Left kidney (tissue), 8 donors: ENCODE measurements around the gene KRTAP10-3. TPM values are rescaled to one million over a fixed set of nuclear protein-coding genes. Genes with fewer than 3 reads are reported as not detected.
"Not testable (repeated sequence)": the region's sequence is repeated elsewhere in the genome, so short reads cannot be mapped to it uniquely, and the experiment has no call there.

ENCODE experiments used
- DNase-seq: peaks from one replicate; pipeline ENCODE4 v3.0.0-alpha.2; 2013
- long read RNA-seq, 8 donors: transcript quantifications; one replicate each; lab custom pipeline, GENCODE V29; 2026
- polyA plus RNA-seq: library from polyadenylated mRNA; unstranded; fragments of 120-200 nt; gene quantifications from one replicate; pipeline ENCODE4 v1.2.1, GENCODE V29; 2013; ENCODE audit not compliant: insufficient read length

Gene KRTAP10-3, protein sequence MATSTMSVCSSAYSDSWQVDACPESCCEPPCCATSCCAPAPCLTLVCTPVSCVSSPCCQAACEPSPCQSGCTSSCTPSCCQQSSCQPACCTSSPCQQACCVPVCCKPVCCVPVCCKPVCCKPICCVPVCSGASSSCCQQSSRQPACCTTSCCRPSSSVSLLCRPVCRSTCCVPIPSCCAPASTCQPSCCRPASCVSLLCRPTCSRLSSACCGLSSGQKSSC
- not detected for polyA plus RNA-seq
- long read RNA-seq, donor 1, result 0 reads
- long read RNA-seq, donor 2, result 0 reads
- long read RNA-seq, donor 3, result 0 reads
- long read RNA-seq, donor 4, result 0 reads
- long read RNA-seq, donor 5, result 0 reads
- long read RNA-seq, donor 6, result 0 reads
- long read RNA-seq, donor 7, result 0 reads
- long read RNA-seq, donor 8, result 0 reads

DNA sequence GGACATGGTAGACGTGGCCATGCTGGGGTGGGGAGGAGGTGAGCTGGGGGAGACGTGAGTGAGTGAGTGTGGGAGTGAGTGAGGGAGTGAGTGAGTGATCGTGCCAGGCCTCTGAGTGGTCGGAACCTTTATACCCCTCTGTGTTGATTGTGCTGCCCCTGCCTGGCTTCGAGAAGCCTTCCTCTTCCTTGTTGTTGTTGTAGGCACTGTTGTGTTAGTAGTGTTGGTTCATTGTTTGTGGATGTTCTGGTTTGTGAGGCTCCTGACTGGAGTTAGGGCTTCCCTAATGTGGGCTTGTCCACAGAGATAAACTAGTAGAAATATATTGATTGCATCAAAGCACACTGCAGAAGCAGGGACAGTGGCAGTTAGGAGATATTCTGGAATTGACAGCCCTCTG, at the start of gene KRTAP10-3:
Gene KRTAP10-3 (minus strand): TSS at position 101 of the 400 bp plus-strand sequence. CDS start 80 bp downstream, at position 21.
- DNase-seq, result no peak

DNA sequence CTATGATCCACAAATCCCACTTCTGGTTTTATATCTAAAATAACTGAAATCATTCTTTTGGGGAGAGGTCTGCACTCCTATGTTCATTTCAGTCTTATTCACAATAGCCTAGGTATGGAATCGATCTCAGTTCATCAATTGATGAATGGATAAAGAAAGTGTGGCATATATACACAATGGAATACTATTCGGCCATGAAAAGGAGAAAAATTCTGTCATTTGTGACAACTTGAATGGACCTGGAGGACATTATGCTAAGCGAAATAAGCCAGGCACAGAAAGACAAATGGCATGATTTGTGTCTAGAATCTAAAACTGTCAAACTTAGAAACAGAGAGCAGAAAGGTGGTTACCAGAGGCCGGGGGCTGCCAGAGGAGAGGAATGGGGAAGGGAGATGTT, 47.9 kb upstream of the KRTAP10-3 start:
- DNase-seq, result no peak

DNA sequence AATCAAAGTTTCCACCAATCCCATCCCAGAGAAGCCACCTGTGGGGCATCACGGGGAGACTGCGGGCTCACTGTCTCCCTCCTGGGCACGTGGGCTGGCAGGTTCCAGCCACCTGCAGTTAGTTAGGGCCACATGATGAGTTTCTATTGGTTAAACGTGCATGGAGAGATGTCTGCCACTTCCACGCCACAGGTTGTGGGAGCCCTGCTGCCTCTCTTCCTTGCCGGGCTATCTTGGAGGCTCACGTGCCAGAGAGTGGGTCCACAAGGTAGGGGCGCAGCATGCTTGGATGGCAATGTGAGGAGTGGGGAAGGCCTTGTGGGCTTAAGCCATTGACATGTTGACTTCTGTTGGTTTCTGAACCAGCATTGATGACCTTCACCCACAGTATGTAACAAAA, 45.3 kb upstream of the KRTAP10-3 start:
- DNase-seq, result no peak

DNA sequence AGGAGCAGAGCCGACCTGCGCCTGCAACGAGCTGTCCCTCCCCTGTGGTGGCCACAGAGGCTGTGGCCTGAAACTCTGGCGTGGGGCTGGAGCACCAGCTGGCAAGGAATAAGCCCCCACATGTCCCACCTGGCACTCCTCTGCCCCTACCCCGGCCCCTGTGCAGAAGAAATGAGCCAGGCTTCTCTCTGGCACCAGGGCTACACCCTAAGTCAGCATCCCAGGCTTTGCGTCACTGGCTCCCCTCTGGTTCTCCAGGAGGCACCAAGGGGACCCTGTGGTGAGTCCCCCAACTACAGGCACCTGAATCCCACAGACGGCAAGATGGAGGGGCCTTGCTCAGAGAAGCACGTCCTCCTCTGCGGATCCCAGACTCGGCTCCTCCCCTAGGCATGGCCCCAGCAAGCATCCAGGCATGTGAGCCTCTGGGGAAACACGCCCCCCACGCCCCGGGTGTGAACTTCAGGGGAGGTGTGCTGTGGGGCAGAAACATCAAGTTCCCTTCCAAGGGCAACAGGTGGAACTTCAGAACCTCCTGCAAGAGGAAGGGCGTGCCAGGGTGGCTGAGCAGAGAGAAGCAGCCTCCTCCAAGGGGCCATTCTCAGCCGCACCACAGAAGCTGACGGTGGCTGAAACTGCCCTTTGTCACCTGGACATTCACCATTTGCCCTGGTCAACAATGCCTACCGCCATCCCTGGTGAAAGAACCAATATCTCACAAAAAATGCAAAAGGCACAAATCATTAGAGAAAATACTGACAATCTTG, 44.7 kb upstream of the KRTAP10-3 start:
- DNase-seq, result no peak

DNA sequence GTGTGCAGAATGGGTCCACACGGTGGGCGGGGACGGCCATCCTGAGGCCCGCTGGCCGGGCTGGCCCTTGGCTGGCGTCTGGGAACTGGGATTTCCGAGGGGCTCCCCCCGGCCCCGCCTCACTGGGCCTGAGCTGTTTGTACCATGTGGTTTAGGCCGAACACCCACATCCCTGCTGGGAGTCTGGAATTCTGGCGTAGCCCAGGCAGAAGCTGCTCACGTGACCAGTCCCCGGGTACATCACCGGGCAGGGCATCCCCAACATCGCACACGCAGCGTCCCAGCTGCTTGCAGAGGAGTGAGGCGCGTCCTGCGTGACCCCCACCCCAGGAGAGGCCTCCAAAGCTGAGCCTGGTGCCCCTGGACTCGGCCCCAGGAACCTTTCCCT, 43.9 kb upstream of the KRTAP10-3 start:
- no peak for DNase-seq

DNA sequence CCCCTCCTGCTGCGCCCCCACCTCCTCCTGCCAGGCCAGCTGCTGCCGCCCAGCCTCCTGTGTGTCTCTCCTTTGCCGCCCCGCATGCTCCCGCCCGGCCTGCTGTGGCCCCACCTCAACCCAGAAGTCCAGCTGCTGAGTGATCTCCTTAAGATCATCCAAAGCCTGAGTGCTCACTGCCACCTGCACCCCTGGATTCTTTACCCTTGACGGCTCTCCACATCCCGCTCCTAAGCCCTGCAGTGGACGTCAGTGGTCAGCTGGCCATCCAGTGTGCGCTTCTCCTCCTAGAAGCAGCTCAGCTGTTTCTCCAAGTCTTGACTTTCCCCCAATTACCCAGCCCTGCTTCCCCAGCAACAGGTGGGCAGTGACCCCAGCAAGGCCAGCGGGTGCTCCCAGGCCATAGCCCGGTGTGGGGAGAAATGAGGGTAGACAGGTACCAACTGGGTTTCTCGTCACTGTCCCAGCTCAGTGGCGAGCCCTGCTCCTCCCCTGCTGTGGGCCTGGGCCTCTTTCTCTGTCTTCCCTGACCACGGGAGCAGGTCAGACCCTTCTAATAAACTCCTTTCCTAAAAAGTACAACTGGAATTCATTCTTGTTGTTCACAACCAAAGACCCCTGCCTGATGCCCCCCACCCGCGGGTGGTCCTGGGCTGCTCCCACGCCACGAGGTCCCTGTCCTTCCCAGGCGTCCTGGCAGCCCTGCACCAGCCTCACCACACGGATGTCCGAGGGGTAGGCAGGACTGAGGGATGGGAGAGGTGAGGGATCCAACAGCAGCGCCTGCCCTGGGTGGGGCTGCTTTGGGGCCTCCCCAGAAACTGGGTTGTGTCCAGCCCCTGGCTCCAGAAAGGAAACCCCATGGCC, 43.2 kb upstream of the KRTAP10-3 start:
- no peak for DNase-seq

DNA sequence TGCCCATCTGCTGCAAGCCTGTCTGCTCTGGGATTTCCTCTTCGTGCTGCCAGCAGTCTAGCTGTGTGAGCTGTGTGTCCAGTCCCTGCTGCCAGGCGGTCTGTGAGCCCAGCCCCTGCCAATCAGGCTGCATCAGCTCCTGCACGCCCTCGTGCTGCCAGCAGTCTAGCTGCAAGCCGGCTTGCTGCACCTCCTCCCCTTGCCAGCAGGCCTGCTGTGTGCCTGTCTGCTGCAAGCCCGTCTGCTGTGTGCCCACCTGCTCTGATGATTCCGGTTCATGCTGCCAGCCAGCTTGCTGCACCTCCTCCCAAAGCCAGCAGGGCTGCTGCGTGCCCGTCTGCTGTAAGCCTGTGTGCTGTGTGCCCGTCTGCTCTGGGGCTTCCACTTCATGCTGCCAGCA, 42.5 kb upstream of the KRTAP10-3 start:
- not testable (repeated sequence) for DNase-seq

DNA sequence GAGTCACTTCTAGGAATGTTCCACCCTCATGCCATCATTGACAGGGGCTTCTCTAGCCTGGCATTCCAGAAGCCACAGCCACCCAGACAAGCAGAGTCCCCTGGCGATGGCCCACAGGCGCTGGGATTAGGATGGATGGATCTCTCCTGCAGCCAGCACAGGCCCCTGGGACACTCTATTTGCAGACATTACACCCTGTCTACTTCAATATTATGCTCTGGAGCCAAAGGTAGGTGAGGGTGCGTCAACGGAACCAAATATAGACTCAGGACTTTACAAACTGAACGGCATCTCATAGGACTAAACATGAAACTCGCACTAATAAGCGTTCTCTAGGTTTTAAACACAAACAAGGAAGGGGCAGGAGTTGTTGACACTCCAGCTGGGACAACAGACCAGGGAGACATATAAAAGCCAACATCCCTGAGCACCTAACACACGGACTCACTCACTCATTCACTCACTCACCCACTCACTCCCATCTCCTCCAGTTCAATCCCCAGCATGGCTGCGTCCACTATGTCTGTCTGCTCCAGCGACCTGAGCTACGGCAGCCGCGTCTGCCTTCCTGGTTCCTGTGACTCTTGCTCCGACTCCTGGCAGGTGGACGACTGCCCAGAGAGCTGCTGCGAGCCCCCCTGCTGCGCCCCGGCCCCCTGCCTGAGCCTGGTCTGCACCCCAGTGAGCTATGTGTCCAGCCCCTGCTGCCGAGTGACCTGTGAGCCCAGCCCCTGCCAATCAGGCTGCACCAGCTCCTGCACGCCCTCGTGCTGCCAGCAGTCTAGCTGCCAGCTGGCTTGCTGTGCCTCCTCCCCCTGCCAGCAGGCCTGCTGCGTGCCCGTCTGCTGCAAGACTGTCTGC, 41.8 kb upstream of the KRTAP10-3 start, which contains the start of gene KRTAP10-7:
Gene KRTAP10-7 (plus strand): TSS at position 480 of the 861 bp plus-strand sequence. CDS start 25 bp downstream, at position 505.
- DNase-seq, result not testable (repeated sequence)

DNA sequence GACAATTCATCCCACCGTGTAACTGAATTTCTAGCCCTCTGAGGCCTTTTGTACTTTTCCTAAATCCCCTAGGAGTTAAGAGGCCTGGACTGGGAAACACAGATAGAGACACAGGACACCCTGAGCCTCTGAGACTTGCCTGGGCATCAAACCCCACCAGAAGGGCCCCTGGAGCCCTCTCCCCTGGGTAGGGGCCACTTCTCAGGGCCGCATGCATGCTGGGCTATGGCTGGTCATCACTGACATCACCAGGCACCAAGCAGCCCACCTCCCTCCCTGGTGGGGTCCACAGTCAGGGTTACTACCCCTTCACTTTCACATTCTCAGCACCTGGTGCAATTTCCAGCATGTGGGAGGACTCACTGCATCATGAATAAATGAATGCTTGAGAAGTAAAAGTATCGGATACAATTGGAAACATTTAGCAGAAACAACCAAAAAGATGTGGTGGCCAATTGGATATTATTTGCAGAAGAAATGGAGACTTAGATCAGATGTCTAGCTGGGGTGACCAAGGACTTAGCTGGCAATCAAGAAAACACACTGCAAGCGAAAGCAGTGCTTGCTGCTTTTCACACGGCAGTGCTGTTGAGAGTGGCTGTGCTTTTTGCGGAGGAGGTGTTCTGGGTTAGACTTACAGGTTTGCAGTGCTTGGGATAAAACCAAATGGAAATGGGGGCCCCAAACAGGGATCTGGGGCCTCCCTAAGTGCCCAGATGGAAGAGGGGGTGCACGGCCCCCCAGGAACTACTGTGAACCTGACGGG, 40.9 kb upstream of the KRTAP10-3 start:
- no peak for DNase-seq

DNA sequence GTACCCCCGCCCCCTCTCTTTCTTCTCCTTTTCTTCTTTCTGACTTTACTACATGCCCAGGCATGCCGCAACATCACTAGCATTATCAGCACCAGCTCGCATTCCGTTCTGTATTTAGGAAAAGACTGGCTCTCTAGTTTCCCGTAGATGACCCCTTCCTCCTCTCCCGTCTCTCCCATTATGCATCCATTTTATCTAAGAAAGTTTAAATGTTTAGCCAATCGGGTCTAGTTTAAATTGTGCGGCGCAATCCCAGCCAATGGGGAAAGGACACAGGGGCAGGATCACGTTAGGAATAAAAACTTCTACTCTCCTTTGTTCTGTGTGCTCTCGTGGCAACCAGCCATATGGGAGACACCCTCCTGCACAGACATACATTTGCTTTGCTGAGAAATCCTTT, 39.5 kb upstream of the KRTAP10-3 start:
- DNase-seq, result no peak

DNA sequence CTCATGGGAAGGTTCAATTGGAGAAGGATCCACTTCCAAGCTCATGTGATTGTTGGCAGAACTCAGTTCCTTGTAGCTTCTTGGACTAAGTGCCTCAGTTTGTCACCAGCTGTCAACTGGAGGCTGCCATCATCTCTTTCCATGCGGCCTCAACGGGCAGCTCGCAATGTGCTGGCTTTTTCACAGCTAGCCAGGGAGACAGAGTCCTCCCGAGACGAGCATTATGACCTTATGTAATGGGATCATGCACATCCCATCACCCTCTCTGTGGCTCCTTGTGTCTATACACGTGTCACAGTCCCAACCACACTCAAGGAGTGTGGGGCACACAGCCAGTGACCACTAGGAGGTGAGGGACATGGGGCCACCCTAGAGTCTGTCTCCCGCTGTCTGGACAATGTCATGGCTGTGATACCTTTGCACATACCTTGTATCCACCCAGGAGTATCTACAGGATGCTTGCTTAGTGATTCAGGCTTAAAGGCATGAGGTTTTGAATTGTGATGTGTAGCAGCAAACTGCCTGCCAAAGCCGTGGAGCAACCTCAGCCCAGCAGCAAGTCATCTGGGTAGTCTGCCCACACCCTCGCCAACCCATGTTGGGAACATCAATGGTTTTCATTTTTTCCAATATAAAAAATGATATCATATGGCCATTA, 37.6 kb upstream of the KRTAP10-3 start:
- DNase-seq, result no peak

DNA sequence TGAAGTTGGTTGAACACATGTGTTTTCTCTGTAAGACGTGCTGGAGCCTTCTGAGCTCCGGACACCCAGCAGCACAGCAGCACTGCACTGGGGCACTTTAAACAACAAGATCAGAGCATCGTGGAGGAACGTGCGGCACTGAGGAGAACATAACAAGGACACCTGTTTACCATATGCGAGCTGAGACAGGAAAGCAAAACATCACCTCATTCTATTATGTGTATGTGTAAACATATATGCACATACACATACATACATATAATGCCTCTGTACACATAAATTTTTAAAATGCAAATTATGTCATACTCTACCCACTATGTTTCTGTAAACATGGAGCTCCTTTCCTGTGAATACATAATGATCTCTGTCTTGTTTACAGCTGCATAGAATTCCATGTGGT, 36.9 kb upstream of the KRTAP10-3 start:
- DNase-seq, result no peak

DNA sequence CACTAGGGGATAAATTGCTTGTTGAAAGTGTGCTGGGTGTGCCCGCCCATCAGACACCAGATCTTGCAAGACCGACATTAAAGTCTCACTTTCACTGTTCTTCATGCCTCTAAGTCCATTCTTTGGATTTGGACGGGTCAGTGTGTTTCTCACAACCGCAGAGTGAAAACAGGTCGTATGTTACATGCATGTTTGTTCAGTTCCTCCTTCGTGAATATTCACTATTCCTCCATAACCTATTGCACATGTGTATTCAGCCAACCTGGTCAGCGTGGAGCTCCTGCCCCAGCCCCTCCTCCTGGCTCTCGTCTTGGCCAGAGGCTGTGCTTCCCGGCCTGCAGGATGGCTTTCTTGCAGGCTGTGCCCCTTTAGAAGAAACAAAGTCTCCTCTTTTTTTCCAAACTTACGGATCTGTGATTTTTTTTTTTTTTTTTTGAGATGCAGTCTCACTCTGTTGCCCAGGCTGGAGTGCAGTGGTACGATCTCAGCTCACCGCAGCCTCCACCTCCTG, 35.9 kb upstream of the KRTAP10-3 start:
- DNase-seq, result no peak

DNA sequence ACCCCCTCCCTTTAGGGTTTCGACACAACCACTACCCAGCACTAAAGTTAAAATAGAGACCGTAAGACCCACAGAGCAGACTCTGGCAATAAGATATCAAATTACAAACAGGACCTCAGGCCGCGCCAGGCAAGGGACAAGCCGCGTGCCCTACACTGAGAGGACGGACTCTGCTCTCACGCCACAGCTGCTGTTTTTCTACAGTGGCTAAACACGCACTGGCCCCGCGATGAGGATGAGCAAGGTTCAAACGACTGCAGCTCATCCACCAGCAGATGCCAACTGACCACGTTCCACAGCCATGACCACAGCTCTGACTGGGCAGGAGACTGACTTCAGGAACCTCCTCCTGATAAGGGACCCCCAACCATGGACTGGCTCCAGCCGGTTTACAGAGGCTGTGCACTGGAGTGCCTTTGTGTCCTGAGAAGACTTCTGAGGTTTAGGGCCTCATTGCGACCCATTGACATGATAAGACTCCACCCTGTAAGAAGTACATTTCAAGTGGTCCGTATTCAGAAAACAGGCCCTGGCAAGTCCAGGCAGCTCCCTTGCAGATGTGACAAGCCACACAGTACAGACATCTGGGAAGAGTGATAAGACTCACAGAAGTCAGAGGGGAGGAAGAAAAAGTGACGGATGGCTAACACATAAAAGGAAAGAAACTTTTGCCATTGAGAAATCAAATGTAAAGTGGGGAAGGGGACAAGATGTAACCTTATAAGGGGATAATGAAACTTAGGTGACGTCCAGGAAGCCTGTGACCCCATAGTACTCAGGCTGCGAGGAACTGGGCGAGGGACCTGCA, 35.2 kb upstream of the KRTAP10-3 start:
- peak; percentile 33 for DNase-seq

DNA sequence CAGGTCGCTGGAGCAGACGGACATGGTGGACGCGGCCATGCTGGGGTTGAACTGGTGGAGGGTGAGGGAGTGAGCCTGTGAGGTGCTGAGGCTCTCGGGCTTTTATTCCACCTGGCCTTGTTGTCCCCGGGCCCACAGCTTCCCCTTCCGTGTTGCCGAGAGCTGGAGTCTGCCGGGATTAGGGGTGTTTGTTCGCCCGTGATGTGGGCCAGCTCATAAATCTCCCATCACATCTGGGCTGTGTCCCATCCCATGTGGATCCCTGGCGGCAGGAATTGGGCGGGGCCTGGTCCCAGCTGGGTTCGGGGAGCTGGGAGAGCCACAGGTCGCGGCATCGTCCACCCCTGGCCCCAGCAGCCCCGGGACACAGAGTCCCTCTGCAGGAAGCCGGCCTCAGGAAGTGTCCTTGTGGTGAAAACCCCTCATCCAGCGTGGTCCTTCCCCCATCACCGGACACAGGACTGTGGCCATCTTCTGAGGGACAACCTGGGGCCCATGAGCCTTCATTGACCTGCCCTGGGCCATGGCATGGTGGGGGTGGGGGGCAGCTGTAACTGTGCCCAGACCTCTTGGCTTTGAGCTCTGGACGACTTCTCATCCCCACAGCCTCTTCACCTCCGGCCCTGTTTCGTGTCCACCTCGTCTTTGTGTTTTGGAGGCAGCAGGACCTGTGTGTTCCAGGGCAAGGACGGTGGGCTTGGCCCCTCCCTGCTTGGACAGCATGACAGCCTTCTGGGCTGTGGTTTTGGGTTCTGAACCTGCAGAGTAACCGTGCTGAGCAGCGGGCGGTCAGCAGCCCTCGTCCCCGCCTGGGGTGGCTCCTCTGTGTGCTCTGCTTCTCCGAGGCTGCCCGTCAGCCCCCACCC, 34.1 kb upstream of the KRTAP10-3 start, which contains the start of gene KRTAP10-6:
Gene KRTAP10-6 (minus strand): TSS at position 60 of the 866 bp plus-strand sequence. CDS start 21 bp downstream, at position 39.
- DNase-seq, result no peak

DNA sequence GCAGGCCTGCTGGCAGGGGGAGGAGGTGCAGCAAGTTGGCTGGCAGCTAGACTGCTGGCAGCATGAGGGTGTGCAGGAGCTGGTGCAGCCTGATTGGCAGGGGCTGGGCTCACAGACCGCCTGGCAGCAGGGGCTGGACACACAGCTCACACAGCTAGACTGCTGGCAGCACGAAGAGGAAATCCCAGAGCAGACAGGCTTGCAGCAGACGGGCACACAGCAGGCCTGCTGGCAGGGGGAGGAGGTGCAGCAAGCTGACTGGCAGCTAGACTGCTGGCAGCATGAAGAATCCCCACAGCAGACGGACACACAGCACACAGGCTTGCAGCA, 33.2 kb upstream of the KRTAP10-3 start:
- DNase-seq, result not testable (repeated sequence)

DNA sequence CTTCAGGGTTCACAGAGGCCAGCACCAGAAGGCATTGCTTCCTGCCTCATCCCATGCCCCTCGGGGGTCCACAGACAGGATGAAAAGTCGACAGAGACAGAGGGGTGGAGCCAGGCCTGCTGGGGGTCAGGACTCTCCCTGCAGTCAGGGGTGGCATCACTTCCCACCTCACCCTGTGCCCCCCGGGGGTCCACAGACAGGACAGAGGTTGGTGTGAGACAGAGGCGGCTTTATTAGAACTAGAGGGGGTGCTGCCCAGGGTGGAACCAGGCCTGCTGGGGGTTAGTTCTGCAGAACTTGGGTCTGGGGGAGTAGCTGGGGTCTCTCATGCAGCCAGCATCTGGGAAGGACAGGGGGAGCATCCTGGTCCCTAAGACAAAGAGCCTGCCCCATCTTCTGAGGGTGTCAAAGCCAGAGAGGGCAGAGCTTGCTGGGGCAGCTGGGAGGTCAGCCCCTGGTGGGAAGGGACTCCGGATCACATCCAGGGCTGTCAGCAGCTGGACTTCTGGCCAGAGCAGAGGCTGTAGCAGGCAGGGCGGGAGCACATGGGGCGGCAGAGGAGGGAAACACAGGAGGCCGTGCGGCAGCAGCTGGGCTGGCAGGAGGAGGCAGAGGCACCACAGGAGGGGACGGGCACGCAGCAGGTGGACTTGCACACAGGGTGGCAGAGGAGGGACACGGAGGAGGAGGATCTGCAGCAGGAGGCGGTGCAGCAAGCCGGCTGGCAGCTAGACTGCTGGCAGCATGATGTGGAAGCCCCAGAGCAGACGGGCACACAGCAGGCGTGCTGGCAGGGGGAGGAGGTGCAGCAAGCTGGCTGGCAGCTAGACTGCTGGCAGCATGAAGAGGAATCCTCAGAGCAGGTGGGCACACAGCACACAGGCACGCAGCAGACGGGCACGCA, 32.6 kb upstream of the KRTAP10-3 start:
- DNase-seq, result not testable (repeated sequence)
